GM23338 (cell line): ENCODE results near the gene AASDHPPT. TPM values are rescaled to one million over a fixed set of nuclear protein-coding genes. Genes with fewer than 3 reads are reported as not detected.

Experiments
- ATAC-seq: fragments of 200-7000 bp; cut with Tn5 transposase; 3 replicates; pipeline ENCODE4 v1.9.1; 2020
- DNase-seq: peaks from one replicate; pipeline ENCODE4 v3.0.0-alpha.2; 2015; ENCODE audit warnings: low spot score
- H2AFZ ChIP-seq: fragments of 200-600 bp; sonication (generic); 2 replicates; pipeline ENCODE4 v1.8.0; 2016; ENCODE audit warnings: antibody characterized with exemption, mild to moderate bottlenecking, moderate library complexity
- H3F3A ChIP-seq: fragments of 200-600 bp; sonication (generic); replicated peaks from 2 replicates; pipeline ENCODE4 v1.8.0; 2017; ENCODE audit warnings: antibody characterized with exemption, mixed run types, low read depth
- H3K27ac ChIP-seq: fragments of 200-600 bp; sonication (generic); 2 replicates; pipeline ENCODE4 v1.6.1; 2016; ENCODE audit warnings: low read depth
- H3K27me3 ChIP-seq: fragments of 200-600 bp; sonication (generic); 2 replicates; pipeline ENCODE4 v1.8.0; 2016; ENCODE audit warnings: mild to moderate bottlenecking, mixed run types, moderate library complexity; ENCODE audit not compliant: insufficient read depth
- H3K36me3 ChIP-seq: fragments of 200-600 bp; sonication (generic); 2 replicates; pipeline ENCODE4 v1.8.0; 2016; ENCODE audit warnings: mild to moderate bottlenecking; ENCODE audit not compliant: insufficient read depth
- H3K4me1 ChIP-seq: fragments of 200-600 bp; sonication (generic); 2 replicates; pipeline ENCODE4 v1.8.0; 2016; ENCODE audit warnings: mild to moderate bottlenecking, moderate library complexity; ENCODE audit not compliant: insufficient read depth
- H3K4me2 ChIP-seq: fragments of 200-600 bp; sonication (generic); 2 replicates; pipeline ENCODE4 v1.7.1; 2017; ENCODE audit warnings: mixed run types
- H3K4me3 ChIP-seq: fragments of 200-600 bp; sonication (generic); 2 replicates; pipeline ENCODE4 v1.6.1; 2016; ENCODE audit warnings: mixed run types
- H3K79me2 ChIP-seq: fragments of 200-600 bp; sonication (generic); replicated peaks from 2 replicates; pipeline ENCODE4 v1.8.0; 2017; ENCODE audit warnings: mild to moderate bottlenecking; ENCODE audit not compliant: insufficient read depth
- H3K9me2 ChIP-seq: fragments of 200-600 bp; sonication (generic); 2 replicates; pipeline ENCODE4 v1.8.0; 2017; ENCODE audit not compliant: insufficient read depth
- H4K20me1 ChIP-seq: fragments of 200-600 bp; sonication (generic); replicated peaks from 2 replicates; pipeline ENCODE4 v1.8.0; 2017; ENCODE audit warnings: mild to moderate bottlenecking; ENCODE audit not compliant: insufficient read depth
- H3K27ac Mint-ChIP-seq: 2 replicates; pipeline ENCODE4 v1.8.0; 2020; ENCODE audit warnings: inconsistent platforms, mild to moderate bottlenecking, moderate library complexity, mixed read lengths
- H3K27me3 Mint-ChIP-seq: 3 replicates; pipeline ENCODE4 v1.8.0; 2022; ENCODE audit warnings: low read depth, mild to moderate bottlenecking, moderate library complexity, mixed read lengths, inconsistent platforms; ENCODE audit not compliant: insufficient read depth, poor library complexity
- H3K36me3 Mint-ChIP-seq: 3 replicates; pipeline ENCODE4 v1.8.0; 2021; ENCODE audit warnings: low read depth, mild to moderate bottlenecking, inconsistent platforms, moderate library complexity, mixed read lengths
- H3K4me1 Mint-ChIP-seq: 3 replicates; pipeline ENCODE4 v1.8.0; 2020; ENCODE audit warnings: mild to moderate bottlenecking, inconsistent platforms, mixed read lengths
- H3K4me3 Mint-ChIP-seq: 3 replicates; pipeline ENCODE4 v1.8.0; 2021; ENCODE audit warnings: moderate library complexity, mild to moderate bottlenecking, inconsistent platforms, mixed read lengths
- H3K9me3 Mint-ChIP-seq: 3 replicates; pipeline ENCODE4 v1.8.0; 2020; ENCODE audit warnings: moderate library complexity, mild to moderate bottlenecking, inconsistent platforms, mixed read lengths
- CREB1 ChIP-seq: fragments of 250-450 bp; sonication (Bioruptor Pico); IDR thresholded peaks from 2 replicates; pipeline ENCODE4 v1.5.0; 2020; ENCODE audit warnings: low read depth, mild to moderate bottlenecking, moderate library complexity
- EZH2 ChIP-seq: fragments of 200-600 bp; sonication (generic); IDR thresholded peaks from one replicate; pipeline ENCODE4 v1.8.0; 2017; ENCODE audit warnings: antibody characterized with exemption, mild to moderate bottlenecking, low read depth; ENCODE audit not compliant: unreplicated experiment
- EZH2phosphoT487 ChIP-seq: fragments of 200-600 bp; sonication (generic); IDR thresholded peaks from one replicate; pipeline ENCODE4 v1.8.1; 2018; ENCODE audit warnings: antibody characterized with exemption; ENCODE audit not compliant: unreplicated experiment
- JUNB ChIP-seq: IDR thresholded peaks from one replicate; pipeline ENCODE4 v1.6.1; 2016; ENCODE audit warnings: antibody characterized with exemption; ENCODE audit not compliant: unreplicated experiment
- NANOG ChIP-seq: IDR thresholded peaks from 2 replicates; pipeline ENCODE4 v1.6.1; 2016; ENCODE audit warnings: antibody characterized with exemption, borderline replicate concordance
- POLR2AphosphoS5 ChIP-seq: IDR thresholded peaks from 2 replicates; pipeline ENCODE4 v1.6.1; 2016; ENCODE audit warnings: antibody characterized with exemption, low read depth
- STAT1 ChIP-seq: IDR thresholded peaks from one replicate; pipeline ENCODE4 v1.6.1; 2016; ENCODE audit warnings: antibody characterized with exemption; ENCODE audit not compliant: unreplicated experiment
- ZNF114 ChIP-seq: fragments of 250-450 bp; sonication (Bioruptor Pico); IDR thresholded peaks from 2 replicates; pipeline ENCODE4 v1.5.0; 2020; ENCODE audit warnings: mild to moderate bottlenecking, moderate library complexity
- ZNF331 ChIP-seq: fragments of 250-450 bp; sonication (Bioruptor Pico); IDR thresholded peaks from 2 replicates; pipeline ENCODE4 v1.5.0; 2020; ENCODE audit warnings: low read depth, mild to moderate bottlenecking, moderate library complexity
- polyA plus RNA-seq: library from polyadenylated mRNA; unstranded; fragments of >200 nt; fragmentation: Nextera tagmentation; extraction: Ambion mirVana; gene quantifications from 2 replicates; pipeline ENCODE4 v1.2.1, GENCODE V29; 2016
- total RNA-seq: library from RNA; depleted of rRNA; stranded (reverse); fragments of >200 nt; shearing (Covaris generic); gene quantifications from 2 replicates; pipeline ENCODE4 v1.2.3, GENCODE V29; 2014
- TF ChIP-seq, protein P1 (sequence below): IDR thresholded peaks from 2 replicates; pipeline ENCODE4 v1.6.1; 2016; ENCODE audit warnings: antibody characterized with exemption
- TF ChIP-seq, protein P2 (sequence below): fragments of 250-450 bp; sonication (Bioruptor Pico); IDR thresholded peaks from 2 replicates; pipeline ENCODE4 v1.5.0; 2020; ENCODE audit warnings: mild to moderate bottlenecking, moderate library complexity
- TF ChIP-seq, protein P3 (sequence below), 2 experiments: fragments of 200-600 bp in 1 of 2; sonication (generic) in 1 of 2; conservative IDR thresholded peaks; 2 replicates each; pipeline versions ENCODE4 v1.5.1 to v1.6.1; 2016 to 2017; ENCODE audit warnings: antibody characterized with exemption in 2 of 2, low read depth in 2 of 2, mild to moderate bottlenecking in 2 of 2, moderate library complexity in 1 of 2
- TF ChIP-seq, protein P4 (sequence below): IDR thresholded peaks from one replicate; pipeline ENCODE4 v1.6.1; 2018; ENCODE audit warnings: antibody characterized with exemption; ENCODE audit not compliant: unreplicated experiment

The AASDHPPT gene
- total and polyA plus RNA-seq, 2 experiments from 2014 or later, result 49.0 to 62.3 TPM

DNA sequence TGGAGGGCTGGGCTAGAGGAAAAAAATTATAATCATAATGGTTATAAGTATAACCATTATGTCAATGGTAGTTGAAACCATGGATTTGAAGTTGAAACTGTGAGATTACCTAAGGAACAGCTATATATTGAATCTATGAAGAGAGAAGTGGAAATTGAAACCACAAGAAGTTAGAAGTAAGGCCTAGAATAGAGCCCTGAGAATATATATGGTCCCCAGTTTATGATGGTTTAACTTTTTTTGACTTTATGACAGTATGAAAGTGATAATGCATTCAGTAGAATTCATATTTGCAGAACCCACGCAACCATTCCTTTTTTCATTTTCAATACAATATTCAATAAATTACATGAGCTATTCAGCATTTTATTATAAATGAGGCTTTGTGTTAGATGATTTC lies 15.0 kb downstream of the AASDHPPT start:
- peaks cover 30% of the 10 kb centered on the region; the same call in 1 of the 2 replicates for H3K36me3 ChIP-seq
- ATAC-seq, result no peak

More for the DNA sequence above, 15.0 kb downstream of the AASDHPPT start:
- TF ChIP-seq, protein P1, sequence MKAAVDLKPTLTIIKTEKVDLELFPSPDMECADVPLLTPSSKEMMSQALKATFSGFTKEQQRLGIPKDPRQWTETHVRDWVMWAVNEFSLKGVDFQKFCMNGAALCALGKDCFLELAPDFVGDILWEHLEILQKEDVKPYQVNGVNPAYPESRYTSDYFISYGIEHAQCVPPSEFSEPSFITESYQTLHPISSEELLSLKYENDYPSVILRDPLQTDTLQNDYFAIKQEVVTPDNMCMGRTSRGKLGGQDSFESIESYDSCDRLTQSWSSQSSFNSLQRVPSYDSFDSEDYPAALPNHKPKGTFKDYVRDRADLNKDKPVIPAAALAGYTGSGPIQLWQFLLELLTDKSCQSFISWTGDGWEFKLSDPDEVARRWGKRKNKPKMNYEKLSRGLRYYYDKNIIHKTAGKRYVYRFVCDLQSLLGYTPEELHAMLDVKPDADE, result no peak
- TF ChIP-seq, protein P2, sequence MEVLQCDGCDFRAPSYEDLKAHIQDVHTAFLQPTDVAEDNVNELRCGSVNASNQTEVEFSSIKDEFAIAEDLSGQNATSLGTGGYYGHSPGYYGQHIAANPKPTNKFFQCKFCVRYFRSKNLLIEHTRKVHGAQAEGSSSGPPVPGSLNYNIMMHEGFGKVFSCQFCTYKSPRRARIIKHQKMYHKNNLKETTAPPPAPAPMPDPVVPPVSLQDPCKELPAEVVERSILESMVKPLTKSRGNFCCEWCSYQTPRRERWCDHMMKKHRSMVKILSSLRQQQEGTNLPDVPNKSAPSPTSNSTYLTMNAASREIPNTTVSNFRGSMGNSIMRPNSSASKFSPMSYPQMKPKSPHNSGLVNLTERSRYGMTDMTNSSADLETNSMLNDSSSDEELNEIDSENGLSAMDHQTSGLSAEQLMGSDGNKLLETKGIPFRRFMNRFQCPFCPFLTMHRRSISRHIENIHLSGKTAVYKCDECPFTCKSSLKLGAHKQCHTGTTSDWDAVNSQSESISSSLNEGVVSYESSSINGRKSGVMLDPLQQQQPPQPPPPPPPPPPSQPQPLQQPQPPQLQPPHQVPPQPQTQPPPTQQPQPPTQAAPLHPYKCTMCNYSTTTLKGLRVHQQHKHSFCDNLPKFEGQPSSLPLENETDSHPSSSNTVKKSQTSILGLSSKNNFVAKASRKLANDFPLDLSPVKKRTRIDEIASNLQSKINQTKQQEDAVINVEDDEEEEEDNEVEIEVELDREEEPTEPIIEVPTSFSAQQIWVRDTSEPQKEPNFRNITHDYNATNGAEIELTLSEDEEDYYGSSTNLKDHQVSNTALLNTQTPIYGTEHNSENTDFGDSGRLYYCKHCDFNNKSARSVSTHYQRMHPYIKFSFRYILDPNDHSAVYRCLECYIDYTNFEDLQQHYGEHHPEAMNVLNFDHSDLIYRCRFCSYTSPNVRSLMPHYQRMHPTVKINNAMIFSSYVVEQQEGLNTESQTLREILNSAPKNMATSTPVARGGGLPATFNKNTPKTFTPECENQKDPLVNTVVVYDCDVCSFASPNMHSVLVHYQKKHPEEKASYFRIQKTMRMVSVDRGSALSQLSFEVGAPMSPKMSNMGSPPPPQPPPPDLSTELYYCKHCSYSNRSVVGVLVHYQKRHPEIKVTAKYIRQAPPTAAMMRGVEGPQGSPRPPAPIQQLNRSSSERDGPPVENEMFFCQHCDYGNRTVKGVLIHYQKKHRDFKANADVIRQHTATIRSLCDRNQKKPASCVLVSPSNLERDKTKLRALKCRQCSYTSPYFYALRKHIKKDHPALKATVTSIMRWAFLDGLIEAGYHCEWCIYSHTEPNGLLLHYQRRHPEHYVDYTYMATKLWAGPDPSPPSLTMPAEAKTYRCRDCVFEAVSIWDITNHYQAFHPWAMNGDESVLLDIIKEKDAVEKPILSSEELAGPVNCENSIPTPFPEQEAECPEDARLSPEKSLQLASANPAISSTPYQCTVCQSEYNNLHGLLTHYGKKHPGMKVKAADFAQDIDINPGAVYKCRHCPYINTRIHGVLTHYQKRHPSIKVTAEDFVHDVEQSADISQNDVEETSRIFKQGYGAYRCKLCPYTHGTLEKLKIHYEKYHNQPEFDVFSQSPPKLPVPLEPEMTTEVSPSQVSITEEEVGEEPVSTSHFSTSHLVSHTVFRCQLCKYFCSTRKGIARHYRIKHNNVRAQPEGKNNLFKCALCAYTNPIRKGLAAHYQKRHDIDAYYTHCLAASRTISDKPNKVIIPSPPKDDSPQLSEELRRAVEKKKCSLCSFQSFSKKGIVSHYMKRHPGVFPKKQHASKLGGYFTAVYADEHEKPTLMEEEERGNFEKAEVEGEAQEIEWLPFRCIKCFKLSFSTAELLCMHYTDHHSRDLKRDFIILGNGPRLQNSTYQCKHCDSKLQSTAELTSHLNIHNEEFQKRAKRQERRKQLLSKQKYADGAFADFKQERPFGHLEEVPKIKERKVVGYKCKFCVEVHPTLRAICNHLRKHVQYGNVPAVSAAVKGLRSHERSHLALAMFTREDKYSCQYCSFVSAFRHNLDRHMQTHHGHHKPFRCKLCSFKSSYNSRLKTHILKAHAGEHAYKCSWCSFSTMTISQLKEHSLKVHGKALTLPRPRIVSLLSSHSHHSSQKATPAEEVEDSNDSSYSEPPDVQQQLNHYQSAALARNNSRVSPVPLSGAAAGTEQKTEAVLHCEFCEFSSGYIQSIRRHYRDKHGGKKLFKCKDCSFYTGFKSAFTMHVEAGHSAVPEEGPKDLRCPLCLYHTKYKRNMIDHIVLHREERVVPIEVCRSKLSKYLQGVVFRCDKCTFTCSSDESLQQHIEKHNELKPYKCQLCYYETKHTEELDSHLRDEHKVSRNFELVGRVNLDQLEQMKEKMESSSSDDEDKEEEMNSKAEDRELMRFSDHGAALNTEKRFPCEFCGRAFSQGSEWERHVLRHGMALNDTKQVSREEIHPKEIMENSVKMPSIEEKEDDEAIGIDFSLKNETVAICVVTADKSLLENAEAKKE (CRISPR knock-in tag), result no peak
- TF ChIP-seq ZNF114 (CRISPR knock-in tag) (no peak), EZH2phosphoT487 (no peak), NANOG (no peak), CREB1 (CRISPR knock-in tag) (no peak), POLR2AphosphoS5 (no peak), JUNB (no peak), STAT1 (no peak), EZH2 (no peak), ZNF331 (no peak)
- TF ChIP-seq, protein P3, sequence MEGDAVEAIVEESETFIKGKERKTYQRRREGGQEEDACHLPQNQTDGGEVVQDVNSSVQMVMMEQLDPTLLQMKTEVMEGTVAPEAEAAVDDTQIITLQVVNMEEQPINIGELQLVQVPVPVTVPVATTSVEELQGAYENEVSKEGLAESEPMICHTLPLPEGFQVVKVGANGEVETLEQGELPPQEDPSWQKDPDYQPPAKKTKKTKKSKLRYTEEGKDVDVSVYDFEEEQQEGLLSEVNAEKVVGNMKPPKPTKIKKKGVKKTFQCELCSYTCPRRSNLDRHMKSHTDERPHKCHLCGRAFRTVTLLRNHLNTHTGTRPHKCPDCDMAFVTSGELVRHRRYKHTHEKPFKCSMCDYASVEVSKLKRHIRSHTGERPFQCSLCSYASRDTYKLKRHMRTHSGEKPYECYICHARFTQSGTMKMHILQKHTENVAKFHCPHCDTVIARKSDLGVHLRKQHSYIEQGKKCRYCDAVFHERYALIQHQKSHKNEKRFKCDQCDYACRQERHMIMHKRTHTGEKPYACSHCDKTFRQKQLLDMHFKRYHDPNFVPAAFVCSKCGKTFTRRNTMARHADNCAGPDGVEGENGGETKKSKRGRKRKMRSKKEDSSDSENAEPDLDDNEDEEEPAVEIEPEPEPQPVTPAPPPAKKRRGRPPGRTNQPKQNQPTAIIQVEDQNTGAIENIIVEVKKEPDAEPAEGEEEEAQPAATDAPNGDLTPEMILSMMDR (conservative IDR thresholded peaks at IDR 0.05; ENCODE audit: low read depth in 2 of 2), result no peak
- TF ChIP-seq, protein P4, sequence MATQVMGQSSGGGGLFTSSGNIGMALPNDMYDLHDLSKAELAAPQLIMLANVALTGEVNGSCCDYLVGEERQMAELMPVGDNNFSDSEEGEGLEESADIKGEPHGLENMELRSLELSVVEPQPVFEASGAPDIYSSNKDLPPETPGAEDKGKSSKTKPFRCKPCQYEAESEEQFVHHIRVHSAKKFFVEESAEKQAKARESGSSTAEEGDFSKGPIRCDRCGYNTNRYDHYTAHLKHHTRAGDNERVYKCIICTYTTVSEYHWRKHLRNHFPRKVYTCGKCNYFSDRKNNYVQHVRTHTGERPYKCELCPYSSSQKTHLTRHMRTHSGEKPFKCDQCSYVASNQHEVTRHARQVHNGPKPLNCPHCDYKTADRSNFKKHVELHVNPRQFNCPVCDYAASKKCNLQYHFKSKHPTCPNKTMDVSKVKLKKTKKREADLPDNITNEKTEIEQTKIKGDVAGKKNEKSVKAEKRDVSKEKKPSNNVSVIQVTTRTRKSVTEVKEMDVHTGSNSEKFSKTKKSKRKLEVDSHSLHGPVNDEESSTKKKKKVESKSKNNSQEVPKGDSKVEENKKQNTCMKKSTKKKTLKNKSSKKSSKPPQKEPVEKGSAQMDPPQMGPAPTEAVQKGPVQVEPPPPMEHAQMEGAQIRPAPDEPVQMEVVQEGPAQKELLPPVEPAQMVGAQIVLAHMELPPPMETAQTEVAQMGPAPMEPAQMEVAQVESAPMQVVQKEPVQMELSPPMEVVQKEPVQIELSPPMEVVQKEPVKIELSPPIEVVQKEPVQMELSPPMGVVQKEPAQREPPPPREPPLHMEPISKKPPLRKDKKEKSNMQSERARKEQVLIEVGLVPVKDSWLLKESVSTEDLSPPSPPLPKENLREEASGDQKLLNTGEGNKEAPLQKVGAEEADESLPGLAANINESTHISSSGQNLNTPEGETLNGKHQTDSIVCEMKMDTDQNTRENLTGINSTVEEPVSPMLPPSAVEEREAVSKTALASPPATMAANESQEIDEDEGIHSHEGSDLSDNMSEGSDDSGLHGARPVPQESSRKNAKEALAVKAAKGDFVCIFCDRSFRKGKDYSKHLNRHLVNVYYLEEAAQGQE, result no peak
- no peak overlapping the region for H2AFZ ChIP-seq
- H3K79me2 ChIP-seq, result peaks cover 52% of the 10 kb centered on the region
- no peak overlapping the region for H3K4me2 ChIP-seq
- H3K27ac ChIP-seq, result no peak overlapping the region
- H3K9me2 ChIP-seq, result no peaks in the 10 kb centered on the region
- no peaks in the 10 kb centered on the region for H3F3A ChIP-seq
- H3K27ac Mint-ChIP-seq, result no peak overlapping the region
- H4K20me1 ChIP-seq, result peaks cover 14% of the 10 kb centered on the region; the same call in 1 of the 2 replicates
- H3K4me3 Mint-ChIP-seq, result no peak overlapping the region
- DNase-seq, result no peak
- no peaks in the 10 kb centered on the region for H3K27me3 ChIP-seq
- no peaks in the 10 kb centered on the region; the same call in 1 of the 2 replicates for H3K4me1 ChIP-seq
- H3K4me1 Mint-ChIP-seq, result peaks cover 6% of the 10 kb centered on the region
- H3K36me3 Mint-ChIP-seq, result peaks cover 71% of the 10 kb centered on the region
- no peaks in the 10 kb centered on the region for H3K27me3 Mint-ChIP-seq
- no peaks in the 10 kb centered on the region for H3K9me3 Mint-ChIP-seq
- no peak overlapping the region for H3K4me3 ChIP-seq
